PC-3 (cell line): ENCODE data around the gene GABRB3. TPM values are rescaled to one million over a fixed set of nuclear protein-coding genes. Genes with fewer than 3 reads are reported as not detected.

ENCODE experiments used
- ATAC-seq: fragments of 200-7000 bp; cut with Tn5 transposase; 2 replicates; pipeline ENCODE4 v1.9.1; 2020; ENCODE audit warnings: mild to moderate bottlenecking, moderate library complexity
- BruUV-seq: library from RNA; stranded (reverse); fragments of 400-500 nt; replicated peaks from 2 replicates; lab custom pipeline; 2021; lab: Mats Ljungman, UMichigan
- CTCF ChIA-PET: fragments of 300-600 bp; sonication (Branson Sonifier 250); formaldehyde crosslinking; loops from one replicate; lab custom pipeline; 2022; ENCODE audit warnings: antibody characterized with exemption; lab: Charles Lee
- POLR2A ChIA-PET: fragments of 300-600 bp; sonication (Branson Sonifier 250); formaldehyde crosslinking; loops from one replicate; lab custom pipeline; 2022; ENCODE audit warnings: antibody characterized with exemption; ENCODE audit not compliant: unreplicated experiment; lab: Charles Lee
- DNase-seq: peaks from one replicate; pipeline ENCODE4 v3.0.0-alpha.2; 2015
- H2AFZ ChIP-seq: fragments of 300-600 bp; sonication (generic); 2 replicates; pipeline ENCODE4 v1.6.0; 2016; ENCODE audit warnings: antibody characterized with exemption, low read length
- H3F3A ChIP-seq: fragments of 300-600 bp; sonication (generic); one replicate; pipeline ENCODE4 v1.6.0; 2017; ENCODE audit warnings: antibody characterized with exemption, low read length, control low read depth, mild to moderate bottlenecking; ENCODE audit not compliant: unreplicated experiment
- H3K27ac ChIP-seq: fragments of 300-600 bp; sonication (generic); 2 replicates; pipeline ENCODE4 v1.5.1; 2016; ENCODE audit warnings: mild to moderate bottlenecking, low read length
- H3K27me3 ChIP-seq: fragments of 300-600 bp; sonication (generic); 2 replicates; pipeline ENCODE4 v1.6.1; 2016; ENCODE audit warnings: low read length, mixed read lengths
- H3K36me3 ChIP-seq: fragments of 300-600 bp; sonication (generic); 2 replicates; pipeline ENCODE4 v1.6.1; 2016; ENCODE audit warnings: low read depth, mixed run types, low read length, mixed read lengths
- H3K4me1 ChIP-seq: fragments of 300-600 bp; sonication (generic); 2 replicates; pipeline ENCODE4 v1.5.1; 2016; ENCODE audit warnings: low read length; ENCODE audit not compliant: insufficient read depth
- H3K4me2 ChIP-seq: fragments of 300-600 bp; sonication (generic); 2 replicates; pipeline ENCODE4 v1.6.0; 2016; ENCODE audit warnings: low read length
- H3K4me3 ChIP-seq: fragments of 300-600 bp; sonication (generic); 2 replicates; pipeline ENCODE4 v1.5.1; 2016; ENCODE audit warnings: mild to moderate bottlenecking, low read length, mixed read lengths
- H3K79me2 ChIP-seq: fragments of 300-600 bp; sonication (generic); 2 replicates; pipeline ENCODE4 v1.6.1; 2017; ENCODE audit warnings: low read length, mixed read lengths
- H3K9ac ChIP-seq: fragments of 300-600 bp; sonication (generic); 2 replicates; pipeline ENCODE4 v1.6.0; 2016; ENCODE audit warnings: mild to moderate bottlenecking, low read length
- H3K9me2 ChIP-seq: fragments of 300-600 bp; sonication (generic); replicated peaks from 2 replicates; pipeline ENCODE4 v1.6.1; 2016; ENCODE audit warnings: mixed run types, low read length, mixed read lengths
- H3K9me3 ChIP-seq: fragments of 300-600 bp; sonication (generic); 2 replicates; pipeline ENCODE4 v1.6.1; 2016; ENCODE audit warnings: low read length, mixed read lengths
- H4K20me1 ChIP-seq: fragments of 300-600 bp; sonication (generic); 2 replicates; pipeline ENCODE4 v1.6.1; 2016; ENCODE audit warnings: low read length, mixed read lengths
- CTCF ChIP-seq: fragments of 300-600 bp; sonication (generic); conservative IDR thresholded peaks from 2 replicates; pipeline ENCODE4 v1.5.1; 2017; ENCODE audit warnings: antibody characterized with exemption, low read depth, mild to moderate bottlenecking, low read length
- EZH2 ChIP-seq: fragments of 300-600 bp; sonication (generic); IDR thresholded peaks from one replicate; pipeline ENCODE4 v1.6.1; 2017; ENCODE audit warnings: antibody characterized with exemption, mild to moderate bottlenecking, low read length; ENCODE audit not compliant: unreplicated experiment
- EZH2phosphoT487 ChIP-seq: fragments of 300-600 bp; sonication (generic); IDR thresholded peaks from 2 replicates; pipeline ENCODE4 v1.6.1; 2018; ENCODE audit warnings: mild to moderate bottlenecking, antibody characterized with exemption, low read length, borderline replicate concordance
- intact Hi-C: fragments of 100-400 bp; cut with micrococcal nuclease; formaldehyde crosslinking; loops from 2 replicates; pipeline ENCODE4 v1.9.0; 2023
- total RNA-seq: library from RNA; depleted of rRNA; stranded (reverse); fragments of >200 nt; gene quantifications from 2 replicates; pipeline ENCODE4 v1.2.3, GENCODE V29; 2014

Gene GABRB3
- total RNA-seq, 1 experiment from 2014 or later, result 6.1 TPM

GRCh38 chr15:26804063-26804804 lies 31.4 kb upstream of the GABRB3 start:
- TF ChIP-seq CTCF (no peak), EZH2 (no peak), EZH2phosphoT487 (no peak)
- ATAC-seq, result no peak
- Histone ChIP-seq H3K4me3 (no peak overlapping the region), H3K9me2 (no peaks in the 10 kb centered on the region), H4K20me1 (no peaks in the 10 kb centered on the region), H3F3A (no peaks in the 10 kb centered on the region), H2AFZ (no peak overlapping the region), H3K27ac (no peak overlapping the region), H3K79me2 (no peaks in the 10 kb centered on the region), H3K9me3 (no peaks in the 10 kb centered on the region), H3K4me1 (no peaks in the 10 kb centered on the region), H3K9ac (no peak overlapping the region), H3K27me3 (peaks cover 4% of the 10 kb centered on the region), H3K36me3 (no peaks in the 10 kb centered on the region), H3K4me2 (no peak overlapping the region)
- no TSS peak for BruUV-seq
- CTCF ChIA-PET, result no interaction called here
- DNase-seq, result no peak
- intact Hi-C loops, result no loop called here
- POLR2A ChIA-PET, result no interaction called here

- Histone ChIP-seq H3F3A (no peaks in the 10 kb centered on the region), H3K4me2 (no peak overlapping the region), H4K20me1 (no peaks in the 10 kb centered on the region), H3K4me3 (no peak overlapping the region), H3K9me3 (no peaks in the 10 kb centered on the region), H3K9ac (no peak overlapping the region), H3K4me1 (no peaks in the 10 kb centered on the region), H2AFZ (no peak overlapping the region), H3K36me3 (no peaks in the 10 kb centered on the region), H3K9me2 (no peaks in the 10 kb centered on the region), H3K79me2 (no peaks in the 10 kb centered on the region), H3K27me3 (peaks cover 17% of the 10 kb centered on the region; the same call in 1 of the 2 replicates), H3K27ac (no peak overlapping the region)
- DNase-seq (no peak), ATAC-seq (no peak)
- CTCF ChIA-PET, result no interaction called here
- BruUV-seq, result no TSS peak
- intact Hi-C loops, result no loop called here
- TF ChIP-seq CTCF (no peak), EZH2 (no peak), EZH2phosphoT487 (no peak)
- POLR2A ChIA-PET, result no interaction called here
Measured at GRCh38 chr15:26790118-26790517, 17.3 kb upstream of the GABRB3 start.

- Histone ChIP-seq H3K9me2 (no peaks in the 10 kb centered on the region), H3K4me2 (no peak overlapping the region), H2AFZ (no peak overlapping the region), H3K79me2 (no peaks in the 10 kb centered on the region), H3K4me1 (no peaks in the 10 kb centered on the region), H3K4me3 (no peak overlapping the region), H3F3A (no peaks in the 10 kb centered on the region), H3K9ac (no peak overlapping the region), H3K36me3 (no peaks in the 10 kb centered on the region), H3K9me3 (no peaks in the 10 kb centered on the region; the same call in 1 of the 2 replicates), H4K20me1 (no peaks in the 10 kb centered on the region), H3K27ac (no peak overlapping the region), H3K27me3 (no peaks in the 10 kb centered on the region)
- TF ChIP-seq CTCF (no peak), EZH2 (no peak), EZH2phosphoT487 (no peak)
- ATAC-seq (no peak), DNase-seq (no peak)
- intact Hi-C loops, result no loop called here
- POLR2A ChIA-PET, result no interaction called here
- CTCF ChIA-PET, result no interaction called here
- BruUV-seq, result no TSS peak
Measured at GRCh38 chr15:26781816-26782215, 8.9 kb upstream of the GABRB3 start.
